Vagina (tissue), 2 donors: ENCODE results near the gene SMARCD3.

ENCODE experiments used
- POLR2A ChIP-seq, 2 donors: fragments of 450-650 bp; IDR thresholded peaks; one replicate each; pipeline ENCODE4 v1.6.1; 2017; ENCODE audit warnings: antibody characterized with exemption in 2 of 2, mild to moderate bottlenecking in 2 of 2, moderate library complexity in 2 of 2
- TF ChIP-seq, protein P1 (sequence below), 3 experiments: fragments of 450-650 bp in 2 of 3; fragments of 200-600 bp in 1 of 3; sonication (generic) in 1 of 3; IDR thresholded peaks; one replicate each; pipeline ENCODE4 v1.5.1; 2017 to 2019; ENCODE audit warnings: antibody characterized with exemption in 3 of 3, mild to moderate bottlenecking in 2 of 3, moderate library complexity in 2 of 3

DNA sequence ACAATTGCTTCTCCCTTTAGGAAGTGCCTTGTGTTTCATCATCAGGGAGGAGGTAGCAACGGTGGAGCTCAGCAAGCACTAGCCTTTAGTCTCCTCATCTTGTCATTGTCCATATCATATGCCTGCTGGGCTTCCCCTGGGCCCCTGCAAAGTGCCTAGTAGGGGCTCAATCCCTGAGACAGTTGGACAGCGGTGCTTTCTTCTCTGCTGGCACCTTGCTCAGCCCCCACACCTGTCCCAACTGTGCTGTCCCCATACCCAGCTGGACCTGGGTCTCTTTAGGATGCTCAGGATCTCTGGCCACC is 5.5 kb downstream of the SMARCD3 start:
- TF ChIP-seq, protein P1, sequence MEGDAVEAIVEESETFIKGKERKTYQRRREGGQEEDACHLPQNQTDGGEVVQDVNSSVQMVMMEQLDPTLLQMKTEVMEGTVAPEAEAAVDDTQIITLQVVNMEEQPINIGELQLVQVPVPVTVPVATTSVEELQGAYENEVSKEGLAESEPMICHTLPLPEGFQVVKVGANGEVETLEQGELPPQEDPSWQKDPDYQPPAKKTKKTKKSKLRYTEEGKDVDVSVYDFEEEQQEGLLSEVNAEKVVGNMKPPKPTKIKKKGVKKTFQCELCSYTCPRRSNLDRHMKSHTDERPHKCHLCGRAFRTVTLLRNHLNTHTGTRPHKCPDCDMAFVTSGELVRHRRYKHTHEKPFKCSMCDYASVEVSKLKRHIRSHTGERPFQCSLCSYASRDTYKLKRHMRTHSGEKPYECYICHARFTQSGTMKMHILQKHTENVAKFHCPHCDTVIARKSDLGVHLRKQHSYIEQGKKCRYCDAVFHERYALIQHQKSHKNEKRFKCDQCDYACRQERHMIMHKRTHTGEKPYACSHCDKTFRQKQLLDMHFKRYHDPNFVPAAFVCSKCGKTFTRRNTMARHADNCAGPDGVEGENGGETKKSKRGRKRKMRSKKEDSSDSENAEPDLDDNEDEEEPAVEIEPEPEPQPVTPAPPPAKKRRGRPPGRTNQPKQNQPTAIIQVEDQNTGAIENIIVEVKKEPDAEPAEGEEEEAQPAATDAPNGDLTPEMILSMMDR (IDR thresholded peaks at IDR 0.05): no peak
- TF ChIP-seq POLR2A (IDR thresholded peaks at IDR 0.05): no peak
